ENCODE measurements around the gene FSHR. TPM values are rescaled to one million over a fixed set of nuclear protein-coding genes. Genes with fewer than 3 reads are reported as not detected.

The FSHR gene
- total and polyA plus RNA-seq, 2 of the 8 experiments (the other 6 are each of a cell fraction or from before 2014, with no cell fraction given): not detected

DNA sequence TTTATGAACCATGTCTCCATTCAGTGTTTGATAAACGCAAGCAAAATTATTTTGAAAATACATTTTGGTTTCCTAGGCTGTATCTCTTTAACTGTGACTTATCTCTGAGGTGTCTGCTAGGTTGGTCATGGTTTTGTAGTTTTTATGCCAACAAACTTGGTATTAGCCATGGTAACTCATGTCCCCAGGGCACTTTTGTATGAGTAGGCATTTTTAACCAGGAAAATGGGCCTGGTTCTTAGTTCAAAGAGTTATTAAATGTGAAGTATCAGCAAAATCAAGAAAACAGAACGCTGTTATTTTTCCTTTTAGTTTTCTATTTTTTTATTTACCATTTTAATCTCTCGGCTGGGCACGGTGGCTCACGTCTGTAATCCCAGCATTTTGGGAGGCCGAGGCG lies 219.5 kb downstream of the FSHR start (continued):
- TF ChIP-seq POU5F1 (IDR thresholded peaks at IDR 0.05; ENCODE audit: low read depth, low read length): no peak
- no peak for TF ChIP-seq JUND (IDR thresholded peaks at IDR 0.05; ENCODE audit: low read length)
